ENCODE measurements around the gene TEX2. TPM values are rescaled to one million over a fixed set of nuclear protein-coding genes. Genes with fewer than 3 reads are reported as not detected.

Gene TEX2
- total and polyA plus RNA-seq, 2 of the 13 experiments (the other 11 are each of a cell fraction or from before 2014, with no cell fraction given), result 21.4 to 37.7 TPM

DNA sequence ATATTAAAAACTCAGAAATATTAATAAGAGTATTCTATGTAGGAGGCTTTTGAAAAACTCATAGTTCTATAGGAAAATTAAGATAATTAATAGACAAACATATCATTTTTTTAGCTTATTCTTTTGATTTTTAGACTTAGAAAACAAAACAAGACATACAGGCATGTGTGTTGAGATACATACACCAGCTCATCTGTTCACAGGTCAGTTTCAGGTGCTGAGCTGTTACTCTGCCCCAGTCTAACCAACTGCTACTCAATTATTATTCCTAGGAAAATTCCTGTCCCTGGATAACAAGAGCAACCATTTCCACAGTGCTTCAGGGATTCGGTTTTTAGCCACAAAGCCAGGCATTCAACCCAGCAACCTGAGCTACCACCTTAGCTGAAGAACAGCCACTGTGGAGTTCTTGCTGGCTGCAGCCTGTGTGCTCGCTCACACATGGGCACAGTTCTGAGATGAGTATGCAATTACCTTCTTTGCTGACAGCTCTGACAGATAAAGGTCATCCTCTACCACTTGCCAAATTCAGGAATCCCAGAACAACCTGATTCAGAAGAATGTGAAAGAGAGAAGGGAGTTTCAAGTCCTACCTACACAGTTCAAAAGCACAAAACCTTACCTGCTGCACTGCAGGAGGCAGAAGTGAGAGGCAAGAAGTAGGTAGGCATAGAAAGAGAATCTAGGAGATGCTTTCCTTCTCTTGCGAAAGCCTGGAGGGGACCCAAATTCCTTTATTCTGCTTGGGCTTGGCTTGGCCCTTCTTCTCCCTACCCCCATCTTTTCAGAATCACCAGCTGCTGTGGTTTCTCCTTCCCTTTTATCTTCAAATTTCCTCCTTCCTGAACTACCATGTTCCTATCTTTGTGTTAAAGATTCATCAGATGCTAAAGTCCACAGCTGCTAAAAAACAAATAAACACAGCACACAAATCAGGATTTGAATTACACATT is 62.7 kb downstream of the TEX2 start:
- Histone ChIP-seq H3K9me3 (ENCODE audit: low read length) (no peaks in the 10 kb centered on the region), H3K4me2 (ENCODE audit: low read depth, low read length) (peak overlapping the region; percentile 30), H3K27ac (ENCODE audit: extremely low read length, insufficient read depth, low read length) (peak overlapping the region; percentile 30), H3K79me2 (ENCODE audit: insufficient read depth, low read length) (peaks cover 20% of the 10 kb centered on the region), H3K36me3 (replicated peaks in 1 of 2; ENCODE audit: control insufficient read depth in 1 of 2, insufficient read depth in 2 of 2, low read length in 2 of 2) (no peaks in the 10 kb centered on the region), H3K9ac (ENCODE audit: insufficient read depth, low read depth, low read length) (no peak overlapping the region), H3K4me1 (ENCODE audit: insufficient read depth, low read length) (peaks cover 48% of the 10 kb centered on the region), H3K27me3 (ENCODE audit: control insufficient read depth in 1 of 2, insufficient read depth in 2 of 2, low read length in 2 of 2) (no peaks in the 10 kb centered on the region), H2AFZ (ENCODE audit: low read length) (no peak overlapping the region), H3K4me3 (replicated peaks in 1 of 3; ENCODE audit: insufficient read depth in 1 of 3, low read depth in 2 of 3, low read length in 3 of 3) (no peak overlapping the region), H4K20me1 (ENCODE audit: insufficient read depth, low read length) (no peaks in the 10 kb centered on the region)
- ChIA-PET CTCF (ENCODE audit: low intra/inter-chr PET ratio, low total read pairs) (no interaction called here), POLR2A (interaction anchor here (0.7 to 4.1 kb wide), 5 partner anchors 16 to 55 kb away, joined by 5 to 33 read pairs (median 8); no protein-coding TSS in a partner anchor)
- BruUV-seq (replicated peaks), result no TSS peak
- DNase-seq (ENCODE audit: low spot score) (no peak), FAIRE-seq (no peak), ATAC-seq (peak; percentile 56)
- 78% methylated on average over 3 of the region's 3 CpGs for WGBS (ENCODE audit: low lambda C conversion rate)
- in situ Hi-C loops (cut with HindIII; ENCODE audit: extremely low pct_ligation_motif_present, low pct_unique_long_range_greater_than_20kb) (no loop called here), intact Hi-C loops (cut with micrococcal nuclease; ENCODE audit: unreplicated experiment) (no loop called here)
- TF ChIP-seq, protein P1, sequence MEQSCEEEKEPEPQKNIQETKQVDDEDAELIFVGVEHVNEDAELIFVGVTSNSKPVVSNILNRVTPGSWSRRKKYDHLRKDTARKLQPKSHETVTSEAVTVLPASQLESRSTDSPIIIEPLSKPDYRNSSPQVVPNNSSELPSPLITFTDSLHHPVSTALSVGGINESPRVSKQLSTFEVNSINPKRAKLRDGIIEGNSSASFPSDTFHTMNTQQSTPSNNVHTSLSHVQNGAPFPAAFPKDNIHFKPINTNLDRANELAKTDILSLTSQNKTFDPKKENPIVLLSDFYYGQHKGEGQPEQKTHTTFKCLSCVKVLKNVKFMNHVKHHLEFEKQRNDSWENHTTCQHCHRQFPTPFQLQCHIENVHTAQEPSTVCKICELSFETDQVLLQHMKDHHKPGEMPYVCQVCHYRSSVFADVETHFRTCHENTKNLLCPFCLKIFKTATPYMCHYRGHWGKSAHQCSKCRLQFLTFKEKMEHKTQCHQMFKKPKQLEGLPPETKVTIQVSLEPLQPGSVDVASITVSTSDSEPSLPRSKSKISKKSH (CRISPR knock-in tag; IDR thresholded peaks at IDR 0.05; ENCODE audit: borderline replicate concordance), result no peak
- TF ChIP-seq HNF4A (CRISPR knock-in tag; IDR thresholded peaks at IDR 0.05) (peak; percentile 31; the same call in 1 of the 2 replicates), GATAD2A (CRISPR knock-in tag; IDR thresholded peaks at IDR 0.05) (peak; percentile 29; the same call in 1 of the 2 replicates), ATM (IDR thresholded peaks at IDR 0.05; ENCODE audit: borderline replicate concordance) (no peak), ZNF296 (CRISPR knock-in tag; conservative IDR thresholded peaks at IDR 0.05) (no peak), NFATC3 (CRISPR knock-in tag; IDR thresholded peaks at IDR 0.05) (0 out of 2 replicates have a peak, but pooled peaks have one; percentile 76), PITX1 (CRISPR knock-in tag; IDR thresholded peaks at IDR 0.05) (peak; percentile 27; the same call in 1 of the 2 replicates), ELF3 (CRISPR knock-in tag; IDR thresholded peaks at IDR 0.05) (peak; percentile 53; the same call in 1 of the 2 replicates), SOX6 (IDR thresholded peaks at IDR 0.05) (no peak), SOX6 (CRISPR knock-in tag; IDR thresholded peaks at IDR 0.05) (peak; percentile 13; the same call in 1 of the 2 replicates), ZNF501 (CRISPR knock-in tag; IDR thresholded peaks at IDR 0.05) (peak; percentile 66; the same call in 1 of the 2 replicates)
- TF ChIP-seq, protein P2, sequence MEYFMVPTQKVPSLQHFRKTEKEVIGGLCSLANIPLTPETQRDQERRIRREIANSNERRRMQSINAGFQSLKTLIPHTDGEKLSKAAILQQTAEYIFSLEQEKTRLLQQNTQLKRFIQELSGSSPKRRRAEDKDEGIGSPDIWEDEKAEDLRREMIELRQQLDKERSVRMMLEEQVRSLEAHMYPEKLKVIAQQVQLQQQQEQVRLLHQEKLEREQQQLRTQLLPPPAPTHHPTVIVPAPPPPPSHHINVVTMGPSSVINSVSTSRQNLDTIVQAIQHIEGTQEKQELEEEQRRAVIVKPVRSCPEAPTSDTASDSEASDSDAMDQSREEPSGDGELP (IDR thresholded peaks at IDR 0.05; ENCODE audit: borderline replicate concordance, low read depth), result peak; percentile 50

Measured in HepG2 (cell line).